Colonic mucosa (tissue), 4 donors: ENCODE data around the gene CAPZA2. TPM values are rescaled to one million over a fixed set of nuclear protein-coding genes. Genes with fewer than 3 reads are reported as not detected.

ENCODE experiments used
- DNase-seq: peaks from one replicate; pipeline ENCODE4 v3.0.0-alpha.2; 2020
- H3K27ac ChIP-seq: fragments of 200-600 bp; one replicate; pipeline ENCODE4 v1.8.0; 2021
- H3K27me3 ChIP-seq: fragments of 200-600 bp; one replicate; pipeline ENCODE4 v1.8.0; 2021
- H3K36me3 ChIP-seq: fragments of 200-600 bp; one replicate; pipeline ENCODE4 v1.8.0; 2021
- H3K4me1 ChIP-seq: fragments of 200-600 bp; one replicate; pipeline ENCODE4 v1.8.0; 2021; ENCODE audit warnings: mild to moderate bottlenecking
- H3K4me3 ChIP-seq: fragments of 200-600 bp; one replicate; pipeline ENCODE4 v1.8.0; 2021
- H3K9ac ChIP-seq, 2 donors: one replicate each; pipeline ENCODE4 v1.7.0; 2013; ENCODE audit warnings: control low read depth in 2 of 2, low read depth in 2 of 2, low read length in 2 of 2
- H3K9me3 ChIP-seq: fragments of 200-600 bp; one replicate; pipeline ENCODE4 v1.8.0; 2021
- intact Hi-C: fragments of 100-400 bp; cut with DNase I; formaldehyde crosslinking; loops from one replicate; pipeline ENCODE4 v1.14.1; 2022
- total RNA-seq, 2 donors: library from RNA; stranded (reverse); fragmentation: NEBNext Ultra II Directional in 1 of 2; extraction: Animal tissue kit (Norgen Biotek cat#: 25700) in 1 of 2; gene quantifications; one replicate each; pipeline ENCODE4 v1.2.1, GENCODE V29; 2021
- TF ChIP-seq, protein P1 (sequence below): fragments of 200-600 bp; IDR thresholded peaks from one replicate; pipeline ENCODE4 v1.8.0; 2022; ENCODE audit warnings: antibody characterized with exemption, mild to moderate bottlenecking
- donor health status: healthy.
- donor health status: DM: no; HTN: no; CAD: no.
- donor health status: DM: no; HTN: no; CAD: no.

The CAPZA2 gene
- total RNA-seq, 2 donors from 2014 or later, result 186 to 323 TPM

DNA sequence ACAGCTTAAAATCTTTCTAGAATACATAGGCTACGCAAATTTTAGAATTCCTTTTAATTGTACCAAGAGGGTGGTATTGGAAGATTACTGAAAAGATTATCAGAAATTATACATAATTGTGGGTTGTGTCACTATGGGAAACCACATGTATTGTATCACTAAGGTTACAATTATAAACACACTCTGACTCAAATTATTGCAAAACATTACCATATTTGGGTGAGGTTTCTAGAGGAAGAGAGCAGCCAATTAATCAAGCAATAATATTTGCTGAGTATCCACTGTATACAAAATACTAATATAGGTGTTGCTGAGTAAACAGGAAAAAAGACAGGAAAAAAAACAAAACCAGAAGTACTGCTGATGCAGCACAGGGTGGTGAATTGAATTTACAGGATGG lies 3.1 kb upstream of the CAPZA2 start:
- intact Hi-C loops, result no loop called here
- Histone ChIP-seq H3K9me3 (no peaks in the 10 kb centered on the region), H3K4me1 (no peaks in the 10 kb centered on the region), H3K9ac (no peak overlapping the region), H3K36me3 (no peaks in the 10 kb centered on the region), H3K4me3 (no peak overlapping the region), H3K27ac (no peak overlapping the region), H3K27me3 (no peaks in the 10 kb centered on the region)
- TF ChIP-seq, protein P1, sequence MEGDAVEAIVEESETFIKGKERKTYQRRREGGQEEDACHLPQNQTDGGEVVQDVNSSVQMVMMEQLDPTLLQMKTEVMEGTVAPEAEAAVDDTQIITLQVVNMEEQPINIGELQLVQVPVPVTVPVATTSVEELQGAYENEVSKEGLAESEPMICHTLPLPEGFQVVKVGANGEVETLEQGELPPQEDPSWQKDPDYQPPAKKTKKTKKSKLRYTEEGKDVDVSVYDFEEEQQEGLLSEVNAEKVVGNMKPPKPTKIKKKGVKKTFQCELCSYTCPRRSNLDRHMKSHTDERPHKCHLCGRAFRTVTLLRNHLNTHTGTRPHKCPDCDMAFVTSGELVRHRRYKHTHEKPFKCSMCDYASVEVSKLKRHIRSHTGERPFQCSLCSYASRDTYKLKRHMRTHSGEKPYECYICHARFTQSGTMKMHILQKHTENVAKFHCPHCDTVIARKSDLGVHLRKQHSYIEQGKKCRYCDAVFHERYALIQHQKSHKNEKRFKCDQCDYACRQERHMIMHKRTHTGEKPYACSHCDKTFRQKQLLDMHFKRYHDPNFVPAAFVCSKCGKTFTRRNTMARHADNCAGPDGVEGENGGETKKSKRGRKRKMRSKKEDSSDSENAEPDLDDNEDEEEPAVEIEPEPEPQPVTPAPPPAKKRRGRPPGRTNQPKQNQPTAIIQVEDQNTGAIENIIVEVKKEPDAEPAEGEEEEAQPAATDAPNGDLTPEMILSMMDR, result no peak
- DNase-seq, result no peak

- DNase-seq, result no peak
- Histone ChIP-seq H3K36me3 (no peaks in the 10 kb centered on the region), H3K4me1 (no peaks in the 10 kb centered on the region), H3K9me3 (no peaks in the 10 kb centered on the region), H3K27ac (no peak overlapping the region), H3K9ac (no peak overlapping the region), H3K4me3 (no peak overlapping the region), H3K27me3 (no peaks in the 10 kb centered on the region)
- intact Hi-C loops, result loop anchor here (10.0 kb wide), 1 partner anchor 93 kb away; the partner anchor contains the start of gene ST7
- TF ChIP-seq, protein P1, result no peak
These were observed 670 bp upstream of the CAPZA2 start for GRCh38 chr7:116861717-116862116.

DNA sequence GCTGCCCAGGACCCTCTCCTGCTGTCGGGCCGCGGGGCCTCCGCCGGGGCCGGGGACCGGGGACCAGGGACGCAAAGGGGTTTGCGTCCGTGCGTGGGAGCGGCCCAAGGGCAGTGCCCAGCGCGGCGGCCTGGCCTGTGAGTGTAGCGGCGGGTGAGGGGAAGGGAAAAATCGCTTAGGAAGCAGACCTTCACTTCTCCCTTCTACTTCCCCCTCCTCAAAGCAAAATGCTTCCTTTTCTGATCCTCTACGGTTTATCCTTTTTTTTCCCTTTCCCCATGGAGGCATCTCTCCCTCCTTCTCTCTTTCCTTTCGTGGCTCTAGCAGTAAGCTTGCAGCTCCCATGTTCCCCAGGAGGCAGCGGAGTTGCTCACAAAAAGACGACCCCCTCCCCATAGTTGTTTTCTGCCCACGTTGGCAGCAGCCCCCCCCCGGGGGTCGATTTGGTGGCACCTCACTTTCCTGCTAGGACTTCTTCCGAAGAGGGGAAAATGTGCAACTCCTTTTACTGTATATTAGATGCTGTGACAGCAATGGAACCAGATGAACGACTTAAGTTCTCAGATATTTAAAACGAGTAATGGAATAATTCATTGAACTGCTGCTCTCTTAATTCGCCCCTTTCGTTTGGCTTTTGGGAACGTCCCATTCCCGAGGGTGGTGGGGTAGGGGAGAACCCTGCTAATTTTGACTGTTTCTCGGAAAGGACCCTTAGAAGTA lies 724 bp downstream of the CAPZA2 start:
- intact Hi-C loops, result loop anchor here (10.0 kb wide), 1 partner anchor 92 kb away; the partner anchor contains the start of gene ST7
- Histone ChIP-seq H3K36me3 (no peaks in the 10 kb centered on the region), H3K27ac (peak overlapping the region; percentile 99), H3K4me1 (no peaks in the 10 kb centered on the region), H3K9me3 (no peaks in the 10 kb centered on the region), H3K9ac (peak overlapping the region; percentile 70 to 98), H3K27me3 (no peaks in the 10 kb centered on the region), H3K4me3 (peak overlapping the region; percentile 82)
- TF ChIP-seq, protein P1, result no peak
- peak; percentile 28 for DNase-seq

DNA sequence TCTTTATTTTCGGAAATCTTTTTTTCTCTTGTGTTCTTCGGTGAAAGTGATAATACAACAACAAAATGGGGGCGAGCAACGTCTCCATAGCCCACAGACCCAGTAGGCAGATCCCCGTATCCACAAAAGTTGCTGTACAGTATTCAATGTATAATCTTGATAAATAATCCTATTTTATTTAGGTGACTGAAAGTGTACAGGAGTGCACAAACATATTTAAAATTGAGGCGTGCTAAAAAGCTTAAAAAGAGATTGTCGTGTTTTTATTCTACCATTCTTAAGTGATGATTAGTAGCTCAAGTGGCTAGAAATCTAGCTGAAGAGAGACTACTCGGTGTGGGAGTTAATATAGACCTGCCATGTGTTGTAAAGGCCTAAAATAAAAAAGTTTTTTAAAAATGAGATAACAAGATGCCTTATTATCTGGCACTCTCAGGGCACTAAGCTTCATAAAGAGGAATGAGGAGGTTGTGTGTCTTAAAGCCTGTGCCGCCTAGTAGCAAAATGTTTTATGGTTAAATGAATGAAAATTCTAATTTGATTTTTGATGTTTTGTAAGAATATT lies 1.6 kb downstream of the CAPZA2 start:
- no peaks in the 10 kb centered on the region for H3K4me1 ChIP-seq
- peak overlapping the region; percentile 82 for H3K4me3 ChIP-seq
- DNase-seq, result no peak
- peak overlapping the region in 1 of 2 donors; percentile 70 for H3K9ac ChIP-seq
- no peaks in the 10 kb centered on the region for H3K9me3 ChIP-seq
- H3K27me3 ChIP-seq, result no peaks in the 10 kb centered on the region
- no peak overlapping the region for H3K27ac ChIP-seq
- no peaks in the 10 kb centered on the region for H3K36me3 ChIP-seq
- intact Hi-C loops, result loop anchor here (10.0 kb wide), 1 partner anchor 91 kb away; the partner anchor contains the start of gene ST7
- TF ChIP-seq, protein P1, result no peak

DNA sequence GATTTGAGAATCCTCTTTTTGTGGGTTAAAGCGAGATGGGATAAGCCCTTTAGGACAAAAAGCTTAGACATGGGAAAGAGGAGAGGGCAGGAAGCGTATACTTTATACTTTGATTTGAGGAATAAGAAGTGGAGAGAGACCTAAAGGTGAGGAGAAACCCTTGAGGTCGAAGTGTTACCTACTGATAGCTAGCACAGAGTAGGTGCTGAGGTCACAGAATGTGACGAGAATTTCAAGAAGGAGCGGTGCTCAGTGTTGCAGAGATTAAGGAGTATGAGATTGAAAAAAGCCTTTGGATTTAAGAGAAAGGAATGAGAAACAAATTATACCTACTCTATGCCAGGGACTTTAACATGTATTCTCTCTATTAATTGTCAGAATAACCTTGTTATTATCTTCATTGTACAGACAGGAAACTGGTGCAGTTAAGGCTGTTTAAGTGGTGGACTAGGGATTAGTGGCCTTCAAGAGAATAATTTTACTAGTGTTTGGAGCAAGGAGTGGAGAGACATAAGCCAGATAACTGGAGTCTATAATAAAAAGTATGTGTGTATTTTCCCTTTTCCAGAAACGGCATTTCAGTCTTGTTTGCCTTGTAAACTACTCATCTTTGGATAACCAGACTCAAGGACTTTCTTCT lies 8.8 kb downstream of the CAPZA2 start:
- no peaks in the 10 kb centered on the region for H3K36me3 ChIP-seq
- H3K27ac ChIP-seq, result no peak overlapping the region
- DNase-seq, result no peak
- H3K4me3 ChIP-seq, result no peak overlapping the region
- intact Hi-C loops, result no loop called here
- H3K9ac ChIP-seq, result no peak overlapping the region
- H3K4me1 ChIP-seq, result peaks cover 15% of the 10 kb centered on the region
- TF ChIP-seq, protein P1, result no peak
- no peaks in the 10 kb centered on the region for H3K27me3 ChIP-seq
- no peaks in the 10 kb centered on the region for H3K9me3 ChIP-seq
